GM21381 (cell line): ENCODE results near the gene SLC25A20.

Source experiments
- ATAC-seq: cut with Tn5 transposase; IDR thresholded peaks from one replicate; pipeline ENCODE4 v1.9.1; 2021; ENCODE audit warnings: mild to moderate bottlenecking, moderate library complexity; ENCODE audit not compliant: unreplicated experiment

The SLC25A20 gene

GRCh38 chr3:48899273-48899672 lies 591 bp upstream of the SLC25A20 start:
- ATAC-seq = no peak

DNA sequence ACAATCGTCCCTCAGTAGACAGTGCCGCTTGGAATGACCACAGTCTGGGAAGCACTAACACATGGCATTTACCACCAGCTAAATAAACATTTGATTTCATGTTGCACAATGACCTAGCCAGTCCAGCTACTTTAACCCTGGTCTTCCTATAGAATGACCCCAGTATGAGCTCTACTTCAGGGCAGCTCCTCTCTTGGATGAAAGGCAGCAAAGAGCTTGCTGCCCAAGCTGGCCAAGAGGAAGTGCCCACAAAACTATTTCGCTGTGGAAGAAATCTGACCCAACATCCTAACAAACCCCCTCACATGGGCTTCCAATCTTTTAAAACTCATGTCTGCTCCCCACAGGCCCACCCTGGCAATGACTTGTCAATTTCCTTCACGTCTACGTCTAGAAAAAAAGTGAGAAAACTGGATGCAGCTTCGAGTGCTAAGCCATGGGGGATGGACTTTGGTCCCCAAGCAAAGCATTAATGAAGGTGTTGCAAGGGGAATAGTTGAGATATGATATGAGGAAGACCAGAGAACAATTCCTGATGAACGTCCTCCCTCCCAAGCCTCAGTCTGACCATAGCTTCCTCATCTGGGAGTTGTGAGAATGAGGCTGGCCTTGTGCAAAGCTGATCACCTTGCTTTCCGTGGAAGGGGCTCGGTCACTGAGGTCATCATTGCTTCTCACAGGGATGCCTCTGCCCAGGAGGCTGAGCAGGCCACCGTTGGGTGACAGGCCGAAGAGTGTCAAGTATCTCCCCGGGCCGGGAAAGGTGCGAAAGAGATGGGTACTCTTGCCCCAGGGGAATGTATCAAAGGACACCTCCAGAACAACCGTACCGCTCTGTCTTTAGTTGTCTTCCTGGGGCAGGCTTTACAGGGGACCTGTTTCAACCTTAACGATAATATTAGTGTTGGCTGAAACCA lies 964 bp downstream of the SLC25A20 start:
- no peak for ATAC-seq

DNA sequence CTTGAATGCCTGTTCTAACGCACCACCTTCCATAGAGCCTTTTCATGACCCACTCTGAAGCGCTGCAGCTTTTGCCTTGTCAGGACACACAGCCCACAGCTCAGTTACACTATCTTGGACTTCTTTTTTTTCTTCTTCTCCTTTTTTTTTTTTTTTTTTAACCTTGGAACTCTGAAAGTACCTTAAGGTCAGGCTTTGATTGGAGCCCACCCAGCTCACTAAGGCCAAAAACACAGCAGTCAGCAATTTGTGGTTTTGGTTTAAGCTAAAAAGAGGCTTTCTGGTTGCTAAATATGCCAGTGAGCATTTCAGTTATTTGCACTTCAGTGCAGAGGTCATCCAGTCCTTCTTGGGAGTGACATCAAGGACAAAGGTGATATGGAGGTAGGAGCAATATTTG lies 1.7 kb downstream of the SLC25A20 start:
- no peak for ATAC-seq

DNA sequence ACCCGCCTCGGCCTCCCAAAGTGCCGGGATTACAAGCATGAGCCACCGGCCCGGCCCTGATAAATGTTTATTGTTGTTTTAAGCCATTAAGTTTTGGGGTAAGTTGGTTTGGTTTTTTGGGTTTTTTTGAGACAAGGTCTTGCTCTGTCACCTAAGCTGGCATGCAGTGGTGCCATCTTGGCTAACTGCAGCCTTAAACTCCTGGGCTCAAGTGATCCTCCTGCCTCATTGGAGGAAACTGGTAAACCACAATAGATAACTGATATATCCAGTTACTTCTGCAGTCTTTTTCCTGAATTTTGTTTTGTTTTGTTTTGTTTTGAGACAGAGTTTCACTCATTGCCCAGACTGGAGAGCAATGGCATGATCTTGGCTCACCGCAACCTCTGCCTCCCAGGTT lies 4.2 kb downstream of the SLC25A20 start:
- ATAC-seq = no peak

DNA sequence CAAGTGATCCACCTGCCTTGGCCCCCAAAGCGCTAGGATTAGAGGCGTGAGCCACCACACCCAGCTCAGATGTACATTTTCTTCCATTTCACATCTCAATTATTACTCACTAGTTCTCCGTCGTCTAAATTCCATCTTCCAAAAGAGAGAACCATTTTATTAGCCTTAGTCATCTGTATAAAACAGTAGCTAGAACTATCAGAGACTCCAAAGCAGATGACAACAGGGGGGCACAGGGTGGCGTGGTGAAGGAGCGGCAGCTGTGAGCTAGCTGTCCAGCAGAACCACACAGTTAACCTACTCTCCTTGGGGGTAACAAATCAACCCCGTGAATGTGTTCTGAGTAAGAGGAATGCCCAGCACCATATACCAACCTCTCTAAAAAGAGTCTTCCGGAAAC lies 7.1 kb downstream of the SLC25A20 start:
- no peak for ATAC-seq

- ATAC-seq = no peak
These were observed 12.9 kb downstream of the SLC25A20 start for GRCh38 chr3:48885753-48886152.

GRCh38 chr3:48881652-48882114 lies 17.0 kb downstream of the SLC25A20 start:
- no peak for ATAC-seq

DNA sequence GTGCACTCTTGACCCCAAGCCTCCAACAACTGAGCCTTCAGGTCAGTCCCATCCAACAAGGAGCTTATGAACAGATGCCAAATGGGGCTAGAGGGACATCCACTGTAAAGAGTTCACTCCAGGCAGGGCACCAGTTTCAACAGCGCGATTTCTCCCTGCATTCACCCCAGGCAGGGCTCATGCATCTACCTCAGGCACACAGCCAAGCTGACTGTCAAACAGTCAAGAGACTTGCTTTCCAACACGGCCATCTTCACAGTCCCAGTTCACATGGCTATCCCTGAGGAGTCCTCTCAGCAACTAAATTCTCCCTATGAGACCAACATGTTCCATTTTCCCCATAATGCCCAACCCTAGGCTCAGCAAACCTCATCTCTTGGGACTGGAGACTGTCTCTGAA lies 17.7 kb downstream of the SLC25A20 start:
- ATAC-seq = no peak

GRCh38 chr3:48879994-48880377 lies 18.7 kb downstream of the SLC25A20 start:
- no peak for ATAC-seq

DNA sequence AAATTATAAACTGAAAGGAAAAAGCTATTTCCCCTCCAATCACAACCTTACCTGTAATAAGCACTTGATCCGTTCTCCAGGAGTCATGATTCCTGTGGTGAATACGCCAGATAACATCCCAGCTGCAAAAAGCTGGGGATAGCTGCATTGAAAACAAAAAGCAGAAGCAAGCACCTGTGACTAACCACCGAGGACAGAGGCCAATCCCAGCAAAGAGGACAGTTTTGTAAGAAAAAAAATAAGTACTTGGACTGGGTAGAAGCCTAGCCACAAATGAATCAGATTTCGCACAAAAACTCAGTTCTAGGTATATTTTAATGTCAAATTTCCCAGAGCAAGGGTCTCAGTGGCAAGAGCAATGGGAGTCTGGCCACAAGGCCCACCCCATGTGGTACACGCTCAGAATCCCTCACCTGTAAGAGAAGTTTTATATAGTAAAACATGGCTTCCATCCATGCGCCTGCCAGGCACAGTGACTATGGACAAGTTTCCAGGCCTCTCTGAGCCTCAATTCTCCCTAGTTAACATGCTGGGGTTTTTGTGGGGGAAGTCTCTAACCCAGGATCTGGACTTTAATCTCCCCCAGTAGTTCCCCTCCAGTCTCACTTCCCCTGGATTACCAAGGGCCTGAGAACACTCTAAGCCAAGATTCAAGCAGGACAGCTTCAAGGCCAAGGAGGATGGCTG lies 19.2 kb downstream of the SLC25A20 start:
- ATAC-seq = no peak

- ATAC-seq = no peak
These were observed 21.0 kb downstream of the SLC25A20 start for GRCh38 chr3:48877671-48878070.

- no peak for ATAC-seq
These were observed 35.6 kb downstream of the SLC25A20 start for GRCh38 chr3:48863122-48863521.

- no peak for ATAC-seq
These were observed 39.5 kb downstream of the SLC25A20 start for GRCh38 chr3:48859206-48859605.

GRCh38 chr3:48858709-48859108 lies 40.0 kb downstream of the SLC25A20 start:
- ATAC-seq = no peak

DNA sequence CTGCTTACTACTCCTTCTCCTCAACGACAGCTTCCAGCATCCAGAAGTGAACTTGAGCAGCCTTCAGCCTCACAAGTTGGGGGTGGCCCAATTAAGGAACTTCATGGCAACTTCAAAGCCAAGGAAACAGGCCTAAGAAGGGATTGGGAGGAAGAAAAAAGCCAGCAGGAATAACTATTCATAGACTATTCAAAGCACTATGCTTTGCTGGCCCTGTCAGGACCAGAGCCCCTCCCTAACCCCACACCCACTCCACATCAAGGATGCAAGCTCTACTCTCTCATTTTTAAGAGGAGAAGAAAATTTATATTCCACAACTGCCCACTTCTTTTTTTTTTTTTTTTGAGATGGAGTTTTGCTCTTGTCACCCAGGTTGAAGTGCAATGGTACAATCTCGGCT lies 41.0 kb downstream of the SLC25A20 start:
- ATAC-seq = no peak

GRCh38 chr3:48856469-48856868 lies 42.2 kb downstream of the SLC25A20 start:
- no peak for ATAC-seq

DNA sequence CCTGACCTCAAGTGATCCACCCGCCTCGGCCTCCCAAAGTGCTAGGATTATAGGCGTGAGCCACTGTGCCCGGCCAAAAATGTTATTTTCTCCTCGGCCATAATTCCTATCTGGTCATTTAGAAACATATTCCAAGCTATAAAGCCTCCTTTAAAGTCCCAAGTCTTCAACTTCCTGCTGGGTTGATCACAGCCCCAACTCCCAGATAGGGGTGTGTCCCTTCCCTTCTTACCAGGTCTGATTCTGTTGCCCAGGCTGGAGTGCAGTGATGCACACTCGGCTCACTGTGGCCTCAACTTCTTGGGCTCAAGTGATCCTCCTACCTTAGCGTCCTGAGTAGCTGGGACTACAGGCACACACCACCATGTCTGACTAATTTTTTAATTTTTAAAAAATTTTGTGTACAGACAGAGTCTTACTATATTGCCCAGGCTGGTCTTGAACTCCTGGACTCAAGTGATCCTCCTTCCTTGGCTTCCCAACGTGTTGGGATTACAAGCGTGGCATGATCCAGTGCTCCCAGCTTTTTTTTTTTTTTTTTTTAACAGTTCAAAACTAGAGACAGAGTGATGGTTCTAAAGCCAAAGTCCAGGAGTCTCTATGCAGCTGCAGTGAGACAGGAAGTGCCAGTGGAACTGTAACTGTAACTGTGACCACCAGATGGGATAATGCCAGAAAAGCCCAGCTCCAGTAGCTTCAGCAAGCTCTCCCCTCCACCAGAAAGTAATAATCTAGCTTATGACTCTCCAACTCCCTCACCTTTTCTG lies 42.8 kb downstream of the SLC25A20 start:
- no peak for ATAC-seq

DNA sequence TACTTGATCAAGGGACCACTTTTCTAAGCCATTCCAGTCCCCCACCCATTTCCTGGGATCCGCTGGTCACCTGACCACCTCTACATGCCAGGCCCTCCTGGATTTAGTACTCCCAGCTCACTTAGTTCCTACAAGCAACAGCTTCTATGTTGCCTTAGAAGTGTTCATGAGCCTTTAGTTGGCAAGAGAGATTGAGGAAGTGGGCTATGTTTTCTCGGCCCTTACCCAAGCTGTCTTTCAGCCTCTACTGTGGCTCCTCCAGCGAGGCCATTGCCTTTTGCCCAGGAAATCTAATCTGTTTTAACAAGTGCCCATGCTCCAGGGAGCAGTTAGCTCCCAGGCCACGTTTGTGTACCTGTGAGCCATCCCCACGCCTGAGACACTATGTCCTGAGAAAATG lies 46.5 kb downstream of the SLC25A20 start:
- no peak for ATAC-seq

DNA sequence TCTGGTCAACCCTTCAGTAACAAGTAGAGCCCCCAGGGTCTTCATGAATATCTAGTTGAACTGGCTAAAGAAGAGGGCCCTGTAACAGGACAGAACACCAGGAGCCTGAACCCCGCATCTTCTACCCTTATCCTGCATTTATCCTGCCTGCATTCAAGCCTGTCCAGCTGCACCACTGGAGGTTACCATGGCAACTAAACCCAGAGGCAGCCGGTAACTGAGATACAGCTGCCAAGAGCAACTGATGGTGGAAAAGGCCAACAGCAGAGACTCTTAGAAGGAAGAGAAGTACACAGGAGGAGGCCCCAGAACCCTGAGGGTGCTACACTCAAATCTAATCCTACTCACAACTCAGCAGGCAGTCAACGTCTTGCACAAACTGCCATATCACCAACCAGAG lies 47.3 kb downstream of the SLC25A20 start:
- ATAC-seq = no peak

DNA sequence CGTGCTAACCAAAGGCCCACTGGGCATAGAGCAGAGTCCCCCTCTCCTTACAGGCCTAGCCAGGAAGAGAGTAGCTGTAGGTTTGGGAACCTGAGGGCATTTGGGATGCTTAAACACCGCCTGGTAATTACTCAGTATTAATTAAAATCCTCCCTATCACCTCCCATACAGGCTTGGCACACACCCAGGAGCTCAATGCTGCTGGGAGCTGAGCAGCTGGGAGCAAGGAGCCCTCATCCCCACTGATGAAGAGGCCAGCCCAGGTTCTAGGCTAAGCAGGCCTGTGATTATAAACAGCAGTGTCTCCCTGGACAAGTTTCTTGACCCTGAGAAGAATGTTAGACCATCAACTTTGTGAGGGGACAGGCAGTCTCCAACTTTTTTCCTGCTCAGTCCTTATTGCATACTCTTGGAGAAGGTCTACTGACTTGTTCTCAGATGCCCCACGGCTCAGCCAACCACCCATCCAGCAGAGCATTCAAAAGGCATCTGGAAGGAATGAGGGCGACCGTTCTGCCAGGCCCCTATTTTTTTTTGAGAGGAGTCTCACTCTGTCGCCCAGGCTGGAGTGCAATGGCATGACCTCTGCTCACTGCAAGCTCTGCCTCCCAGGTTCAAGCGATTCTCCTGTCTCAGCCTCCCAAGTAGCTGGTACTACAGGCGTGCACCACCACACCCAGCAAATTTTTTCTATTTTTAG lies 49.7 kb downstream of the SLC25A20 start:
- no peak for ATAC-seq
